Inflammatory macrophage treated with lipopolysaccharide for 1 hour (primary cell): ENCODE results near the gene COL4A1.

Experiments used
- DNase-seq, 2 donors: peaks; one replicate each; pipeline ENCODE4 v3.0.0-alpha.2; 2020 to 2022

The COL4A1 gene

GRCh38 chr13:110272651-110273050, 34.3 kb downstream of the COL4A1 start:
- no peak for DNase-seq

GRCh38 chr13:110272227-110272626, 34.7 kb downstream of the COL4A1 start:
- no peak for DNase-seq

- DNase-seq: no peak
Measured at GRCh38 chr13:110271313-110271712, 35.6 kb downstream of the COL4A1 start.

GRCh38 chr13:110270507-110270906, 36.5 kb downstream of the COL4A1 start:
- DNase-seq: no peak

GRCh38 chr13:110269509-110270185, 37.3 kb downstream of the COL4A1 start:
- DNase-seq: no peak

GRCh38 chr13:110268576-110269185, 38.3 kb downstream of the COL4A1 start:
- DNase-seq: no peak

GRCh38 chr13:110268061-110268460, 38.9 kb downstream of the COL4A1 start:
- DNase-seq: no peak

GRCh38 chr13:110266983-110267382, 40.0 kb downstream of the COL4A1 start:
- DNase-seq: no peak

- no peak for DNase-seq
Measured at GRCh38 chr13:110266431-110266809, 40.5 kb downstream of the COL4A1 start.

- no peak for DNase-seq
Measured at GRCh38 chr13:110265682-110266430, 41.1 kb downstream of the COL4A1 start.

- DNase-seq: no peak
Measured at GRCh38 chr13:110265341-110265681, 41.6 kb downstream of the COL4A1 start.

- no peak for DNase-seq
Measured at GRCh38 chr13:110264685-110265275, 42.2 kb downstream of the COL4A1 start.

GRCh38 chr13:110263888-110264287, 43.1 kb downstream of the COL4A1 start:
- DNase-seq: no peak

GRCh38 chr13:110263404-110263803, 43.6 kb downstream of the COL4A1 start:
- no peak for DNase-seq

- no peak for DNase-seq
Measured at GRCh38 chr13:110262508-110263291, 44.3 kb downstream of the COL4A1 start.

GRCh38 chr13:110262082-110262436, 44.9 kb downstream of the COL4A1 start:
- DNase-seq: no peak

- no peak for DNase-seq
Measured at GRCh38 chr13:110261166-110262081, 45.5 kb downstream of the COL4A1 start.

- DNase-seq: no peak
Measured at GRCh38 chr13:110259651-110260050, 47.3 kb downstream of the COL4A1 start.

- DNase-seq: no peak
Measured at GRCh38 chr13:110258876-110259631, 47.9 kb downstream of the COL4A1 start.

- no peak for DNase-seq
Measured at GRCh38 chr13:110257408-110257807, 49.5 kb downstream of the COL4A1 start.
